Measurements from ENCODE around the gene SRPX.

Gene SRPX

DNA sequence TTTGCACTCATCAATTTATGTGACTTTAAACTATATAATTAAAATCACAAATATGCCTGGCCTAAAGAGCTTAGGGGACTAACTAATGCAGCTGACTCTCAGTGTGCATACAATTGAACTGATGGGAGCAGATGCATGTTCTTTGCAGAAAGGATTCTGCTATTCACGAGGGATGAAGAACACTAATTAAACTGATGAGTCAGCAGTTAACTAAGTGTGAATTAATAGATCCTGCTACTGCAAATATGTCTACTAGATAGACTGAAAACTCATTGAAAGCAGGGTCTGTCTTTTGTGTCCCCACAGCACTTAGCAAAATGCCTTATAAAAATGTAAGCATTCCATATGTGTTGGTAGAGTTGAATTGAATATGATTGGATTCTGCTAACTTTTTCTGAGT, 104.0 kb downstream of the SRPX start:
- Histone ChIP-seq H3K9ac (ENCODE audit: low read length in 5 of 5) (no peak overlapping the region), H3K36me3 (ENCODE audit: control insufficient read depth in 5 of 5, insufficient read depth in 5 of 5, low read length in 5 of 5) (no peaks in the 10 kb centered on the region), H3K4me1 (ENCODE audit: control insufficient read depth in 5 of 5, insufficient read depth in 5 of 5, low read length in 5 of 5) (no peaks in the 10 kb centered on the region), H3K4me3 (ENCODE audit: low read depth in 1 of 5, low read length in 5 of 5) (no peak overlapping the region), H3K9me3 (ENCODE audit: control insufficient read depth in 5 of 5, low read length in 5 of 5) (no peaks in the 10 kb centered on the region), H3K27ac (ENCODE audit: low read depth, low read length) (no peak overlapping the region), H3K27me3 (ENCODE audit: control insufficient read depth in 5 of 5, insufficient read depth in 4 of 5, low read length in 5 of 5) (peaks cover 0 to 12% (median 3%) of the 10 kb centered on the region in 5 donors)

- H3K9ac ChIP-seq (ENCODE audit: low read length in 5 of 5) = no peak overlapping the region
- H3K27ac ChIP-seq (ENCODE audit: low read depth, low read length) = no peak overlapping the region
- H3K4me1 ChIP-seq (ENCODE audit: control insufficient read depth in 5 of 5, insufficient read depth in 5 of 5, low read length in 5 of 5) = no peaks in the 10 kb centered on the region
- no peaks in the 10 kb centered on the region for H3K9me3 ChIP-seq (ENCODE audit: control insufficient read depth in 5 of 5, low read length in 5 of 5)
- H3K36me3 ChIP-seq (ENCODE audit: control insufficient read depth in 5 of 5, insufficient read depth in 5 of 5, low read length in 5 of 5) = no peaks in the 10 kb centered on the region
- no peak overlapping the region for H3K4me3 ChIP-seq (ENCODE audit: low read depth in 1 of 5, low read length in 5 of 5)
- H3K27me3 ChIP-seq (ENCODE audit: control insufficient read depth in 5 of 5, insufficient read depth in 4 of 5, low read length in 5 of 5) = peaks cover 0 to 11% (median 3%) of the 10 kb centered on the region in 5 donors
Observed at GRCh38 chrX:38112566-38112965, 108.1 kb downstream of the SRPX start.

DNA sequence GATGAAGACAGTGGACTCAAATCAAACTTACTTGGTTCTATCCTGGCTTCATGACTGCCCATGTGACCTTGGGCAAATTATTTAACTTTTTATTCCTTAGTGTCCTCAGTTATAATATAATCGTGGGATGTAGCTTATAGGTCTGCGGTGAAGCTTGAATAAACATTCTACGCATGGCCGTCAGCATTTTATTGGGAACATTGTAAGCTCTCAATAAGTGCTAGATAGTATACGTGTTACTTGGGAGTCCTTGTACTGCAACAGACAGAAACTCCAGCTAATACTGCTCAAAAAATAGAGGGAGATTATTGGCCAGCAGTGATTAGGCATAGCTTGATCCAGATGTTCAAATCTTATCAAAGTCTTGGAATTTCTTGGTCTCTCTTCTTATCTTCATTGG, 109.5 kb downstream of the SRPX start:
- Histone ChIP-seq H3K4me1 (ENCODE audit: control insufficient read depth in 5 of 5, insufficient read depth in 5 of 5, low read length in 5 of 5) (no peaks in the 10 kb centered on the region), H3K9me3 (ENCODE audit: control insufficient read depth in 5 of 5, low read length in 5 of 5) (no peaks in the 10 kb centered on the region), H3K36me3 (ENCODE audit: control insufficient read depth in 5 of 5, insufficient read depth in 5 of 5, low read length in 5 of 5) (no peaks in the 10 kb centered on the region), H3K27ac (ENCODE audit: low read depth, low read length) (no peak overlapping the region), H3K4me3 (ENCODE audit: low read depth in 1 of 5, low read length in 5 of 5) (no peak overlapping the region), H3K27me3 (ENCODE audit: control insufficient read depth in 5 of 5, insufficient read depth in 4 of 5, low read length in 5 of 5) (peaks cover 0 to 8% (median 3%) of the 10 kb centered on the region in 5 donors), H3K9ac (ENCODE audit: low read length in 5 of 5) (no peak overlapping the region)

DNA sequence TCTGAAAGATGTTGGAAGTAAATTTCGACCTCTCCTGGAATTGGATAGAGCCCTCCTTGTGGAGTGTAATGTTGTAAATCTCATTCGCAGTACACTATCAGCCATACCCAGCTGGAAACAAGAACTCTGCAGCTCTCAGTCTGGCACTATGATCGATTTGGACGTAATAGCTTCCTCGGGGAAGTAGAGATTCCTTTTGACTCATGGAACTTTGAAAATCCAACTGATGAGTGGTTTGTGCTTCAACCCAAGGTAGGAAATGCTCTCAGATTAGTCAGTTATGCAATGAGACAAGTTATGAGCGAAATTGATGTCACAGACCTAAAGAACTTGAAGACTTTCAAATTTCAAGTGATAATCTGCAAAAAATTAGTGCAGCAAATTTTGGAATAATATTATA, 110.4 kb downstream of the SRPX start:
- Histone ChIP-seq H3K27ac (ENCODE audit: low read depth, low read length) (no peak overlapping the region), H3K9me3 (ENCODE audit: control insufficient read depth in 5 of 5, low read length in 5 of 5) (no peaks in the 10 kb centered on the region), H3K27me3 (ENCODE audit: control insufficient read depth in 5 of 5, insufficient read depth in 4 of 5, low read length in 5 of 5) (peaks cover 0 to 8% (median 3%) of the 10 kb centered on the region in 5 donors), H3K4me1 (ENCODE audit: control insufficient read depth in 5 of 5, insufficient read depth in 5 of 5, low read length in 5 of 5) (no peaks in the 10 kb centered on the region), H3K9ac (ENCODE audit: low read length in 5 of 5) (no peak overlapping the region), H3K36me3 (ENCODE audit: control insufficient read depth in 5 of 5, insufficient read depth in 5 of 5, low read length in 5 of 5) (no peaks in the 10 kb centered on the region), H3K4me3 (ENCODE audit: low read depth in 1 of 5, low read length in 5 of 5) (no peak overlapping the region)

- peaks cover 0 to 8% (median 6%) of the 10 kb centered on the region in 5 donors for H3K27me3 ChIP-seq (ENCODE audit: control insufficient read depth in 5 of 5, insufficient read depth in 4 of 5, low read length in 5 of 5)
- H3K9me3 ChIP-seq (ENCODE audit: control insufficient read depth in 5 of 5, low read length in 5 of 5) = no peaks in the 10 kb centered on the region
- no peaks in the 10 kb centered on the region for H3K4me1 ChIP-seq (ENCODE audit: control insufficient read depth in 5 of 5, insufficient read depth in 5 of 5, low read length in 5 of 5)
- H3K36me3 ChIP-seq (ENCODE audit: control insufficient read depth in 5 of 5, insufficient read depth in 5 of 5, low read length in 5 of 5) = no peaks in the 10 kb centered on the region
- H3K27ac ChIP-seq (ENCODE audit: low read depth, low read length) = no peak overlapping the region
- no peak overlapping the region for H3K9ac ChIP-seq (ENCODE audit: low read length in 5 of 5)
- no peak overlapping the region for H3K4me3 ChIP-seq (ENCODE audit: low read depth in 1 of 5, low read length in 5 of 5)
Observed at GRCh38 chrX:38109042-38109898, 111.4 kb downstream of the SRPX start.

GRCh38 chrX:38108364-38108763, 112.3 kb downstream of the SRPX start:
- Histone ChIP-seq H3K27ac (ENCODE audit: low read depth, low read length) (no peak overlapping the region), H3K4me1 (ENCODE audit: control insufficient read depth in 5 of 5, insufficient read depth in 5 of 5, low read length in 5 of 5) (no peaks in the 10 kb centered on the region), H3K9me3 (ENCODE audit: control insufficient read depth in 5 of 5, low read length in 5 of 5) (no peaks in the 10 kb centered on the region), H3K4me3 (ENCODE audit: low read depth in 1 of 5, low read length in 5 of 5) (no peak overlapping the region), H3K27me3 (ENCODE audit: control insufficient read depth in 5 of 5, insufficient read depth in 4 of 5, low read length in 5 of 5) (peaks cover 0 to 8% (median 6%) of the 10 kb centered on the region in 5 donors), H3K36me3 (ENCODE audit: control insufficient read depth in 5 of 5, insufficient read depth in 5 of 5, low read length in 5 of 5) (no peaks in the 10 kb centered on the region), H3K9ac (ENCODE audit: low read length in 5 of 5) (no peak overlapping the region)

- Histone ChIP-seq H3K4me1 (ENCODE audit: control insufficient read depth in 5 of 5, insufficient read depth in 5 of 5, low read length in 5 of 5) (no peaks in the 10 kb centered on the region), H3K9ac (ENCODE audit: low read length in 5 of 5) (no peak overlapping the region), H3K9me3 (ENCODE audit: control insufficient read depth in 5 of 5, low read length in 5 of 5) (no peaks in the 10 kb centered on the region), H3K36me3 (ENCODE audit: control insufficient read depth in 5 of 5, insufficient read depth in 5 of 5, low read length in 5 of 5) (no peaks in the 10 kb centered on the region), H3K4me3 (ENCODE audit: low read depth in 1 of 5, low read length in 5 of 5) (no peak overlapping the region), H3K27me3 (ENCODE audit: control insufficient read depth in 5 of 5, insufficient read depth in 4 of 5, low read length in 5 of 5) (peaks cover 0 to 6% (median 3%) of the 10 kb centered on the region in 5 donors), H3K27ac (ENCODE audit: low read depth, low read length) (no peak overlapping the region)
Observed at GRCh38 chrX:38106991-38107655, 113.5 kb downstream of the SRPX start.

DNA sequence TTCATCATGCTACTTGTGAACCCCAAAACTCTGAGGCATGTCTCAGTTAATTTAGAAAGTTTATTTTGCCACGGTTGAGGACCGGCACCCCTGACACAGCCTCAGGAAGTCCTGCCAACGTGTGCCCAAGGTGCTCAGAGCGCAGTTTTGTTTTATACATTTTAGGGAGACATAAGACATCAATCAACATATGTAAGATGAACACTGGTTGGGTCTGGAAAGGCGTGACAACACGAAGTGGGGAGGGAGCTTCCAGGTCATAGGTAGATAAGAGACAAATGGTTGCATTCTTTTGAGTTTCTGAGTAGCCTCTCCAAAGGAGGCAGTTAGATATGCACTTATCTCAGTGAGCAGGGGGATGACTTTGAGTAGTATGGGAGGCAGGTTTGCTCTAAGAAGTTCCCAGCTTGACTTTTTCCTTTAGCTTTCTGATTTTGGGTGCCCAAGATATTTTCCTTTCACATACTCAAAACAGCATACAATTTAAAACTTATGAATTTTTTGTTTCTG, 115.4 kb downstream of the SRPX start:
- no peak overlapping the region for H3K9ac ChIP-seq (ENCODE audit: low read length in 5 of 5)

GRCh38 chrX:38103857-38104812, 116.5 kb downstream of the SRPX start:
- no peak overlapping the region for H3K4me3 ChIP-seq (ENCODE audit: low read depth in 1 of 5, low read length in 5 of 5)
- peaks cover 0 to 3% (median 0%) of the 10 kb centered on the region in 5 donors for H3K27me3 ChIP-seq (ENCODE audit: control insufficient read depth in 5 of 5, insufficient read depth in 4 of 5, low read length in 5 of 5)
- no peaks in the 10 kb centered on the region for H3K4me1 ChIP-seq (ENCODE audit: control insufficient read depth in 5 of 5, insufficient read depth in 5 of 5, low read length in 5 of 5)

More for the DNA sequence above, 115.4 kb downstream of the SRPX start:
- Histone ChIP-seq H3K4me1 (ENCODE audit: control insufficient read depth in 5 of 5, insufficient read depth in 5 of 5, low read length in 5 of 5) (no peaks in the 10 kb centered on the region), H3K27me3 (ENCODE audit: control insufficient read depth in 5 of 5, insufficient read depth in 4 of 5, low read length in 5 of 5) (peaks cover 0 to 3% (median 2%) of the 10 kb centered on the region in 5 donors), H3K36me3 (ENCODE audit: control insufficient read depth in 5 of 5, insufficient read depth in 5 of 5, low read length in 5 of 5) (no peaks in the 10 kb centered on the region), H3K9me3 (ENCODE audit: control insufficient read depth in 5 of 5, low read length in 5 of 5) (peaks cover 0 to 2% (median 0%) of the 10 kb centered on the region in 5 donors), H3K27ac (ENCODE audit: low read depth, low read length) (no peak overlapping the region), H3K4me3 (ENCODE audit: low read depth in 1 of 5, low read length in 5 of 5) (no peak overlapping the region)

More at GRCh38 chrX:38103857-38104812, 116.5 kb downstream of the SRPX start:
- Histone ChIP-seq H3K9me3 (ENCODE audit: control insufficient read depth in 5 of 5, low read length in 5 of 5) (peaks cover 2 to 12% (median 8%) of the 10 kb centered on the region in 5 donors), H3K36me3 (ENCODE audit: control insufficient read depth in 5 of 5, insufficient read depth in 5 of 5, low read length in 5 of 5) (no peaks in the 10 kb centered on the region), H3K9ac (ENCODE audit: low read length in 5 of 5) (no peak overlapping the region), H3K27ac (ENCODE audit: low read depth, low read length) (no peak overlapping the region)

Measured in subcutaneous abdominal adipose tissue (tissue), 5 donors.